HG03457 (cell line): ENCODE results near the gene CD93.

ENCODE experiments used
- ATAC-seq: cut with Tn5 transposase; IDR thresholded peaks from one replicate; pipeline ENCODE4 v1.9.1; 2021; ENCODE audit warnings: moderate number of reproducible peaks; ENCODE audit not compliant: unreplicated experiment

Gene CD93

GRCh38 chr20:23039136-23039875 is 46.8 kb downstream of the CD93 start:
- no peak for ATAC-seq

- no peak for ATAC-seq
These were observed 49.1 kb downstream of the CD93 start for GRCh38 chr20:23037017-23037481.

GRCh38 chr20:23036371-23036770 is 49.8 kb downstream of the CD93 start:
- ATAC-seq: no peak

- ATAC-seq: no peak
These were observed 50.4 kb downstream of the CD93 start for GRCh38 chr20:23035731-23036130.

GRCh38 chr20:23034721-23035671 is 51.1 kb downstream of the CD93 start, which contains the start of gene SSTR4:
SSTR4 (plus strand) TSS chr20:23035312; CDS start chr20:23035484, 172 bp downstream.
- ATAC-seq: no peak

- no peak for ATAC-seq
These were observed 52.2 kb downstream of the CD93 start for GRCh38 chr20:23033918-23034317.

- no peak for ATAC-seq
These were observed 53.4 kb downstream of the CD93 start for GRCh38 chr20:23032750-23033078.

GRCh38 chr20:23032056-23032749 is 53.9 kb downstream of the CD93 start:
- ATAC-seq: no peak

- no peak for ATAC-seq
These were observed 54.8 kb downstream of the CD93 start for GRCh38 chr20:23031346-23031745.
